ENCODE results near the gene WASF2. TPM values are rescaled to one million over a fixed set of nuclear protein-coding genes. Genes with fewer than 3 reads are reported as not detected.

The WASF2 gene
- total and polyA plus RNA-seq, 2 of the 8 experiments (the other 6 are each of a cell fraction or from before 2014, with no cell fraction given) = 32.1 to 86.6 TPM

DNA sequence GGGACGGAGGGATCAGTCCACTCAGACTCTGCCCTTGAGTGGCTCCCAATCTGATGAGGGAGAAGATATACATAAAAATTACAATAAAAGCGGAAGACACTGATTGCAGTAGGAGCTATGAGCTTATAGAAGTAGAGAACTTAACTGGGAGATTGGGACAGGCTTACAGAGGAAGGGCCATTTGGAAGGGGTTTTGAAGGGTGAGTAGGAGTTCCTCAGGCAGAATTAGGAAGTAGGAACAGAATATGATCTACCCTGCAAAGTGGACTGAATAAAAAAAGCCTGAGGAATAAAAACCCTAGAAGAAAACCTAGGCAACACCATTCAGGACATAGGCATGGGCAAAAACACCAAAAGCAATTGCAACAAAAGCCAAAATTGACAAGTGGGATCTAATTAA is 9.2 kb upstream of the WASF2 start:
- H4K5ac ChIP-seq (ENCODE audit: insufficient read length, low read depth, low read length) = no peak overlapping the region
- no peak overlapping the region for H2AK5ac ChIP-seq (ENCODE audit: low read depth, low read length)
- no peak overlapping the region for H3K9ac ChIP-seq (replicated peaks in 1 of 4; ENCODE audit: extremely low read depth in 1 of 4, low read depth in 3 of 4, low read length in 3 of 4)
- no peak overlapping the region for H3K4ac ChIP-seq (replicated peaks; ENCODE audit: insufficient read length, low read depth, low read length)
- H3K79me1 ChIP-seq (ENCODE audit: low read depth, low read length) = no peaks in the 10 kb centered on the region
- no peaks in the 10 kb centered on the region for H3K9me3 ChIP-seq (ENCODE audit: insufficient read depth in 2 of 2, low read depth in 1 of 2, low read length in 1 of 2)
- H2BK12ac ChIP-seq (ENCODE audit: low read depth, low read length) = no peak overlapping the region
- H3K4me1 ChIP-seq (replicated peaks in 1 of 4; ENCODE audit: control insufficient read depth in 3 of 4, insufficient read depth in 4 of 4, low read length in 3 of 4) = peaks cover 3 to 14% (median 7%) of the 10 kb centered on the region in 4 experiments; a peak in 6 of 7 replicates
- H4K8ac ChIP-seq (ENCODE audit: extremely low read depth, insufficient read depth, low read length) = no peak overlapping the region
- H3K56ac ChIP-seq (replicated peaks; ENCODE audit: insufficient read length, low read depth, low read length) = no peak overlapping the region
- ChIA-PET POLR2A (ENCODE audit: partially characterized antibody) (no interaction called here), CTCF (ENCODE audit: partially characterized antibody) (interaction anchor here (0.6 to 4.1 kb wide), 7 partner anchors 22 to 109 kb away, joined by 3 to 18 read pairs (median 3); no protein-coding TSS in a partner anchor)
- 93% methylated on average over 2 of the region's 2 CpGs; no CpG with 5 or more reads in 1 of the 2 experiments for WGBS, 2 experiments (ENCODE audit: extremely low coverage in 1 of 2, insufficient coverage in 1 of 2, insufficient read length in 1 of 2, insufficient replicate concordance in 2 of 2, low coverage in 1 of 2, low lambda C conversion rate in 2 of 2, missing lambda C conversion rate in 1 of 2)
- H2BK15ac ChIP-seq (ENCODE audit: low read length) = no peak overlapping the region
- TF ChIP-seq SP2 (IDR thresholded peaks at IDR 0.05; ENCODE audit: low read length) (no peak), HDAC2 (IDR thresholded peaks at IDR 0.05; ENCODE audit: borderline replicate concordance in 1 of 2, low read depth in 2 of 2, low read length in 2 of 2) (no peak), NANOG (IDR thresholded peaks at IDR 0.05; ENCODE audit: insufficient read depth, low read depth, low read length, poor library complexity, severe bottlenecking) (no peak), FOSL1 (IDR thresholded peaks at IDR 0.05; ENCODE audit: insufficient read depth, low read depth, low read length) (no peak), CEBPB (IDR thresholded peaks at IDR 0.05; ENCODE audit: low read depth, low read length) (no peak), MAFK (IDR thresholded peaks at IDR 0.05; ENCODE audit: low read depth, low read length) (no peak), NRF1 (IDR thresholded peaks at IDR 0.05; ENCODE audit: low read depth, low read length) (no peak), EP300 (IDR thresholded peaks at IDR 0.05; ENCODE audit: borderline replicate concordance in 1 of 2, low read depth in 2 of 2, low read length in 2 of 2) (no peak), GABPA (IDR thresholded peaks at IDR 0.05; ENCODE audit: borderline replicate concordance, insufficient read depth, low read length) (no peak)
- TF ChIP-seq, protein P1, sequence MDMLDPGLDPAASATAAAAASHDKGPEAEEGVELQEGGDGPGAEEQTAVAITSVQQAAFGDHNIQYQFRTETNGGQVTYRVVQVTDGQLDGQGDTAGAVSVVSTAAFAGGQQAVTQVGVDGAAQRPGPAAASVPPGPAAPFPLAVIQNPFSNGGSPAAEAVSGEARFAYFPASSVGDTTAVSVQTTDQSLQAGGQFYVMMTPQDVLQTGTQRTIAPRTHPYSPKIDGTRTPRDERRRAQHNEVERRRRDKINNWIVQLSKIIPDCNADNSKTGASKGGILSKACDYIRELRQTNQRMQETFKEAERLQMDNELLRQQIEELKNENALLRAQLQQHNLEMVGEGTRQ (IDR thresholded peaks at IDR 0.05; ENCODE audit: low read length) = no peak
- H4K91ac ChIP-seq (replicated peaks; ENCODE audit: insufficient read length, low read length) = no peak overlapping the region
- 0 out of 2 replicates have a peak, but pooled peaks cover 3% of the 10 kb centered on the region for H3K23me2 ChIP-seq (ENCODE audit: low read depth, low read length)
- no peak overlapping the region for H3K23ac ChIP-seq (ENCODE audit: insufficient read length)
- DNase-seq (ENCODE audit: low read depth in 1 of 2, low spot score in 2 of 2) (no peak), FAIRE-seq (no peak)
- no peak overlapping the region for H2BK5ac ChIP-seq (ENCODE audit: low read depth, low read length)
- H3K27ac ChIP-seq (ENCODE audit: low read depth, low read length) = no peak overlapping the region
- H2AFZ ChIP-seq (ENCODE audit: low read length) = no peak overlapping the region
- no peaks in the 10 kb centered on the region for H4K20me1 ChIP-seq (replicated peaks in 1 of 2; ENCODE audit: control insufficient read depth in 1 of 2, insufficient read depth in 2 of 2, low read length in 2 of 2)
- no peak overlapping the region for H2BK120ac ChIP-seq (replicated peaks; ENCODE audit: low read depth, low read length)
- no peaks in the 10 kb centered on the region for H3K79me2 ChIP-seq (ENCODE audit: control insufficient read depth in 1 of 2, insufficient read depth in 2 of 2, low read length in 2 of 2)
- no peak overlapping the region for H3K4me2 ChIP-seq (ENCODE audit: insufficient read depth in 1 of 2, low read depth in 2 of 2, low read length in 2 of 2)
- H3K18ac ChIP-seq (ENCODE audit: extremely low read depth, low read length) = no peak overlapping the region; the same call in 1 of the 2 replicates
- 0 out of 2 replicates have a peak overlapping the region, but pooled peaks have one; percentile 48 for H2BK20ac ChIP-seq (ENCODE audit: low read length)
- no peaks in the 10 kb centered on the region for H3K27me3 ChIP-seq (replicated peaks in 1 of 4; ENCODE audit: control insufficient read depth in 3 of 4, extremely low read depth in 1 of 4, insufficient read depth in 3 of 4, low read length in 3 of 4)
- no peaks in the 10 kb centered on the region for H3K36me3 ChIP-seq (ENCODE audit: control insufficient read depth in 2 of 4, insufficient read depth in 4 of 4, low read length in 3 of 4)
- no peak overlapping the region for H3K14ac ChIP-seq (ENCODE audit: insufficient read length)
- no peak overlapping the region for H3K4me3 ChIP-seq (ENCODE audit: extremely low read depth in 1 of 4, insufficient read depth in 2 of 4, low read depth in 3 of 4, low read length in 4 of 4)

Data from H1 (cell line).